Gastrocnemius medialis (tissue), 4 donors: ENCODE measurements around the gene FBXL17.

ENCODE experiments used
- CTCF ChIP-seq, 5 experiments: fragments of 450-650 bp in 3 of 5; fragments of 200-600 bp in 2 of 5; sonication (generic) in 2 of 5; IDR thresholded peaks in 4 of 5; conservative IDR thresholded peaks in 1 of 5; 1 replicate in 4 of 5; 2 replicates in 1 of 5; pipeline ENCODE4 v1.5.1; 2016 to 2019; ENCODE audit warnings: antibody characterized with exemption in 5 of 5, mild to moderate bottlenecking in 3 of 5, moderate library complexity in 3 of 5
- POLR2A ChIP-seq, 2 donors: fragments of 450-650 bp; IDR thresholded peaks; one replicate each; pipeline ENCODE4 v1.6.1; 2017; ENCODE audit warnings: antibody characterized with exemption in 2 of 2, mild to moderate bottlenecking in 2 of 2, moderate library complexity in 2 of 2

GRCh38 chr5:108036482-108036881 lies 345.4 kb downstream of the FBXL17 start:
- TF ChIP-seq CTCF (IDR thresholded peaks at IDR 0.05 in 4 of 5, conservative IDR thresholded peaks at IDR 0.05 in 1 of 5): no peak
- TF ChIP-seq POLR2A (IDR thresholded peaks at IDR 0.05): no peak
